ENCODE measurements around the gene TMEM26.

DNA sequence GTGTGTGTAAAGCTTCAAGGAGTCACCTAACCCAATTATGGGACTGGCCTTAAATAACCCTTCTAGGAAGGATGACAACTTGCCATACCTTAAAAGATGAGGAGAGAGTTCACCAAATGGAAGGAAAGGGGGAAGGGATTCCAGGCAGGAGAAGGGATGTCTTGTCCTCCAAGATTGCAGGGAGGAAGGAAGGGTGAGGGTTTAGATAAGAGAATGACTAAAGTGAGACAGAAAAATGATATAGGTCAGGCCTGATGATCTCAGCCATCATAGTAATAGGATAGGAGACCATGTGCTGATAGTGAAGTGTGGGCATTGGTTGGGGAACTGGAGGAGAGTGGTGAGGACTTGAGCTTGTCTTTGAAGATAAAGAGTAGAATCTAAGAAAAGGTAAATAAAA lies 7.7 kb upstream of the TMEM26 start:
- TF ChIP-seq CTCF (conservative IDR thresholded peaks at IDR 0.05) (no peak), ZFX (IDR thresholded peaks at IDR 0.05) (no peak)
